GM12892 (cell line): ENCODE data around the gene KRT32.

Experiments
- POLR2AphosphoS5 ChIP-seq: IDR thresholded peaks from 2 replicates; pipeline ENCODE4 v1.6.1; 2011; ENCODE audit warnings: low read depth, low read length, control low read depth
- TAF1 ChIP-seq: IDR thresholded peaks from 2 replicates; pipeline ENCODE4 v1.6.1; 2011; ENCODE audit warnings: low read depth, mild to moderate bottlenecking, control low read depth, low read length, borderline replicate concordance

- no peak for TF ChIP-seq POLR2AphosphoS5
- no peak for TF ChIP-seq TAF1
Measured at GRCh38 chr17:41481036-41481435, 13.8 kb upstream of the KRT32 start, which contains the start of gene KRT35.
